HFF-Myc (cell line): ENCODE data around the gene C3orf18.
"Not testable (repeated sequence)": the region's sequence is repeated elsewhere in the genome, so short reads cannot be mapped to it uniquely, and the experiment has no call there.

Experiments used
- DNase-seq: peaks from one replicate; pipeline ENCODE4 v3.0.0-alpha.2; 2011; ENCODE audit warnings: low read depth; ENCODE audit errors: extremely low read depth
- H3K4me3 ChIP-seq: replicated peaks from 2 replicates; pipeline ENCODE4 v1.5.1; 2011; ENCODE audit warnings: low read depth, mild to moderate bottlenecking, control low read depth, low read length
- TF ChIP-seq, protein P1 (sequence below): IDR thresholded peaks from 2 replicates; pipeline ENCODE4 v1.5.1; 2012; ENCODE audit warnings: mild to moderate bottlenecking, low read depth, low read length, control low read depth; ENCODE audit errors: missing control alignments

The C3orf18 gene

DNA sequence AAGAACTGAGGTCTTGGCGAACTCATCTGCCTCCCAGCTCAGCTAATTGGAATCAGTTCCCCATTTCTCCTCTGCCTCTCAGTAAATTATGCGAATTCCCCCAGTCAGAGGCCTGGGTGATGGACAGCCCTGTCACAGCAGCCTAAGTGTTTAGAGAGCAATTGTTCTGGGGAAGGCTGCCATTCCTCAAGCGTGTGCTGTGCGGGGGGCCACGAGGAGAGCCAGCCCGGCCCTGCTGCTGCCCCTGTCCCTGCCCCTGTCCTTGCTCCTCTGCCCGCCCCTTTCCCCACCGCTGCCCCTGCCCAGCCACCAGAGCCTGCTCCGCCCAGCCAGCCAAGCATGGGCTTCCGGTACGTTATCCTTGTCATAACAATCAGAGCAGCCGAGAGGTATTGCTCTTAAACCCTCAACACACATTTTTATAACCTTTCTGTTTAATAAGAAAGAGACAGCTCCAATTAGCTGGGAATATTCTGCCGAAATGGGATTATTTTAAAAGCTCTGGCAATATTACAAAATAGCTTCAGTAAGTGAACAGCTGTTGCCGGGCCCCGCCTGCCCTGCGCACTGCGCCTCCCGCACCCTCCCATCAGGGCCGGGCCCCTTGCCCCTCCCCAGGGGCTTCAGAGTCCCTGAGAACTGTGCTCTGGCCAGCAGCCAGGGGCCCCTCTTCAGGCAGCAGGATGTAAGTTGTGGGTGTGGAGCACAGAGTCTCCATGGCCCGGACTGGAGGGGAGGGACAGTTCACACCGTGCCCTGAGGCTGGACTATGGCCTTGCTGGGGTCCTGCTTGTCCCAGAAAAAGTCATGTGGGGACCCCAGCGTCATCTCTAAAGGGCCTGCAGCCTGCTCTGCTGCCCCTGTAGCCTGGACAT lies 51.7 kb downstream of the C3orf18 start:
- H3K4me3 ChIP-seq: no peak overlapping the region
- DNase-seq: no peak
- TF ChIP-seq, protein P1, sequence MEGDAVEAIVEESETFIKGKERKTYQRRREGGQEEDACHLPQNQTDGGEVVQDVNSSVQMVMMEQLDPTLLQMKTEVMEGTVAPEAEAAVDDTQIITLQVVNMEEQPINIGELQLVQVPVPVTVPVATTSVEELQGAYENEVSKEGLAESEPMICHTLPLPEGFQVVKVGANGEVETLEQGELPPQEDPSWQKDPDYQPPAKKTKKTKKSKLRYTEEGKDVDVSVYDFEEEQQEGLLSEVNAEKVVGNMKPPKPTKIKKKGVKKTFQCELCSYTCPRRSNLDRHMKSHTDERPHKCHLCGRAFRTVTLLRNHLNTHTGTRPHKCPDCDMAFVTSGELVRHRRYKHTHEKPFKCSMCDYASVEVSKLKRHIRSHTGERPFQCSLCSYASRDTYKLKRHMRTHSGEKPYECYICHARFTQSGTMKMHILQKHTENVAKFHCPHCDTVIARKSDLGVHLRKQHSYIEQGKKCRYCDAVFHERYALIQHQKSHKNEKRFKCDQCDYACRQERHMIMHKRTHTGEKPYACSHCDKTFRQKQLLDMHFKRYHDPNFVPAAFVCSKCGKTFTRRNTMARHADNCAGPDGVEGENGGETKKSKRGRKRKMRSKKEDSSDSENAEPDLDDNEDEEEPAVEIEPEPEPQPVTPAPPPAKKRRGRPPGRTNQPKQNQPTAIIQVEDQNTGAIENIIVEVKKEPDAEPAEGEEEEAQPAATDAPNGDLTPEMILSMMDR: no peak

DNA sequence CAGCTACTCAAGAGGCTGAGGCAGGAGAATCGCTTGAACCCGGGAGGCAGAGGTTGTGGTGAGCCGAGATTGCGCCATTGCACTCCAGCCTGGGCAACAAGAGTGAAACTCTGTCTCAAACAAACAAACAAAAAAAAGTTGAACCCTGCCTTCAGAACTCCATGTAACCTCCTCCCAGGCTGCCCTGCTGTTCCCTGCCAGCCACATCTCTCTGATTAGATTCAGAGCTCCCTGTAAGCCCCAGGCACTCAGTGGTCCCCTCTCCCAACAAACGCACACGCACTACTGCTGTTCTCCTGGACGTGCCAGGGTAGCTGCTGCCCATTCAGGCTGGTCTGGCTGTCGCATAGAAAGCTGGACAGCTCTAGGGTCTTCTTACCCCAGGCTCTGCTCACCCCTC lies 54.6 kb downstream of the C3orf18 start:
- not testable (repeated sequence) for H3K4me3 ChIP-seq, DNase-seq

DNA sequence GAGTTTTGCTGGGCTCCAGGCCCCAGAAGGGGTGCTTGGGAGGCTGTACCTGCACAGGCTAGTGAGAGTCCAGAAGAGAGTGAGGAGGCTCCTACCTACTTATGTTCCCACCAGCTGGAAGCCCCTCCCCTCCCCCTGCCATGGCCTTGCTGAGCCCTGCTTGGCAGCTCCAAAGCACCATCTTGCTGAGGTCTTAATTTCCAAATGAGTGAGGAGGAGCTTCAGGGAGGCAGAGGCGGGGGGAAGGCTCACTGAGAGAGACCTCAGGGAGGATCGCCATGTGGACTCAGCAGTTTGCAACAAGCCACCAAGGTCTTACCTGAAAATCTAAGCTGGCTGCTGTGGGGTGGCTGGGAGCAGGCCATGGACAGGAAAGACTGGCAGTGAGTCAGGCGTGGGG lies 55.4 kb downstream of the C3orf18 start:
- TF ChIP-seq, protein P1: no peak
- DNase-seq: no peak
- no peak overlapping the region for H3K4me3 ChIP-seq

DNA sequence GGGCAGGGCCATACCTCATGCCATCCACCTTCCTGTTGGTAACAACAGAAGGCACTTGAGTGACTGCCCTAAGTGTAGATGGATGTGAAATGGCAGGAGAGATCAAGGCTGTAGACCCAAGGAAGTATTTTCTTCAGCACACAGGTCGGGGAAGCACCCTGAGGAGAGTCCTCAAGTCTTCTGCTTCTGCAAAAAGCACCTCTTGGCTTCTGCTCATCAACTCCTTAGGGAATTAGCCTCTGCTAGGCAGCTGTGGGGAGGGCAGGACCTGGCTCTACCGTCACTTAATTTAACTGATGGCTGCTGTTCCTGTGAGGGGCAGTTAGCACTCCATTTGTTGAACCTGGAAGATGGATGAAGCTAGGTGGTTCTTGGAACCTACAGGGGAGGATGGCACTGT lies 57.2 kb downstream of the C3orf18 start:
- TF ChIP-seq, protein P1: no peak
- no peak for DNase-seq
- no peak overlapping the region for H3K4me3 ChIP-seq

DNA sequence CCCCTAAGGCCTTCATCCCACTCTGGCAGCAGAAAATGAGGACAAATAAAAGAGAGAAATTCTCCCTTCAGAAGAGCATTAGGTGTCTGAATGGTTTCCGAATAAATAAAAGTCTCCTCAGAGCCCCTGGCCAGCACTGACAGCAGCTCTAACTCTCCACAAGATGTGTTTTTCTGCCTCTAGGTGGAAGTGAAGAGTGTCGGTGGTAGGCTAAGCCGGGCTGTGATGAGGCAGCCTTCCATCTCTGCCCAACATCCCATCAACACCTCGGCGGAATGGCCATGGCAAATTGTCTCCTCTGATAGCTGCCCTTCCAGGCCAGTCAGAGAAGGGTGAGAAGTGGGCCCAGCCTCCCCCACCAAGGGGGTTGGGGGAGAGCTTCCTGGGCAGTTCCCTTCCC lies 57.8 kb downstream of the C3orf18 start:
- TF ChIP-seq, protein P1: no peak
- H3K4me3 ChIP-seq: no peak overlapping the region
- no peak for DNase-seq

DNA sequence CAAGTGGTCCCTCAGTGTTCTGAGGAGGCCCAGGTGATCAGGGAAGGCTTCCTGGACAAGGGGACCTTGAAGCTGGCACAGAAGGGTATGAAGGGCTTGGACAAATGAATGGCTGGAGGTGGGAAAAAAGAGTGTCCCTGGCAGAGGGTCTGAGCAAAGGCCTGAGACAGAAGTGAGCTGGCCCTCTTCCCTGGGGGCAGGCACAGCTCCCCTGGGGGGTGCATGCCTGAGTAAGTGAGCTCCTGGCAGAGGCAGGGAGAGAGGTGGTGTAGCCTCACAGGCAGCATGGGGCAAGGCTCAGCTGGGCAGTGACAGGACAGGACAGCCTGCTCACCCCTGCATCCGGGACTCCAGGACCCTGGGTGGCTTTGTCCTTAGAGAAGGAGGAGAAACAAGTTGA lies 58.7 kb downstream of the C3orf18 start:
- H3K4me3 ChIP-seq: no peak overlapping the region
- no peak for DNase-seq
- TF ChIP-seq, protein P1: no peak
